ENCODE data around the gene OSGIN1. TPM values are rescaled to one million over a fixed set of nuclear protein-coding genes. Genes with fewer than 3 reads are reported as not detected.

The OSGIN1 gene
- total RNA-seq, 1 donor from 2014 or later: 0.68 TPM

- DNase-seq: no peak
Measured at GRCh38 chr16:83958846-83959565, 6.0 kb downstream of the OSGIN1 start.

- DNase-seq: no peak
Measured at GRCh38 chr16:83959656-83960434, 6.8 kb downstream of the OSGIN1 start.

- DNase-seq: no peak
Measured at GRCh38 chr16:83960521-83961249, 7.6 kb downstream of the OSGIN1 start.

- no peak for DNase-seq
Measured at GRCh38 chr16:83961591-83961990, 8.6 kb downstream of the OSGIN1 start.

- DNase-seq: no peak
Measured at GRCh38 chr16:83963277-83964119, 10.5 kb downstream of the OSGIN1 start.

- no peak for DNase-seq
Measured at GRCh38 chr16:83964684-83965443, 11.8 kb downstream of the OSGIN1 start.

- no peak for DNase-seq
Measured at GRCh38 chr16:83965444-83966152, 12.6 kb downstream of the OSGIN1 start.

- no peak for DNase-seq
Measured at GRCh38 chr16:83966153-83966696, 13.2 kb downstream of the OSGIN1 start.

- DNase-seq: no peak
Measured at GRCh38 chr16:83967091-83967490, 14.1 kb downstream of the OSGIN1 start.

GRCh38 chr16:83967838-83968305 is 14.8 kb downstream of the OSGIN1 start, which contains the start of gene NECAB2:
Gene NECAB2, plus strand, starts transcription at chr16:83968244. Its CDS starts 405 bp downstream, at chr16:83968649.
- peak; percentile 55 for DNase-seq

- DNase-seq: no peak
Measured at GRCh38 chr16:83968306-83968851, 15.3 kb downstream of the OSGIN1 start.

GRCh38 chr16:83968891-83969649 is 16.0 kb downstream of the OSGIN1 start:
- DNase-seq: no peak

- no peak for DNase-seq
Measured at GRCh38 chr16:83969771-83970429, 16.9 kb downstream of the OSGIN1 start.

- DNase-seq: no peak
Measured at GRCh38 chr16:83970430-83970815, 17.4 kb downstream of the OSGIN1 start.

GRCh38 chr16:83971165-83972130 is 18.4 kb downstream of the OSGIN1 start:
- no peak for DNase-seq

GRCh38 chr16:83972256-83973008 is 19.4 kb downstream of the OSGIN1 start:
- DNase-seq: no peak

GRCh38 chr16:83973077-83973476 is 20.0 kb downstream of the OSGIN1 start:
- no peak for DNase-seq

Data from dermis blood vessel endothelial cell (primary cell).